GM12874 (cell line): ENCODE results near the gene SLC22A6.

ENCODE experiments used
- TF ChIP-seq, protein P1 (sequence below): IDR thresholded peaks from 2 replicates; pipeline ENCODE4 v1.5.1; 2011; ENCODE audit warnings: low read depth, mild to moderate bottlenecking, control low read depth, low read length, moderate library complexity; ENCODE audit not compliant: insufficient read depth

Gene SLC22A6

DNA sequence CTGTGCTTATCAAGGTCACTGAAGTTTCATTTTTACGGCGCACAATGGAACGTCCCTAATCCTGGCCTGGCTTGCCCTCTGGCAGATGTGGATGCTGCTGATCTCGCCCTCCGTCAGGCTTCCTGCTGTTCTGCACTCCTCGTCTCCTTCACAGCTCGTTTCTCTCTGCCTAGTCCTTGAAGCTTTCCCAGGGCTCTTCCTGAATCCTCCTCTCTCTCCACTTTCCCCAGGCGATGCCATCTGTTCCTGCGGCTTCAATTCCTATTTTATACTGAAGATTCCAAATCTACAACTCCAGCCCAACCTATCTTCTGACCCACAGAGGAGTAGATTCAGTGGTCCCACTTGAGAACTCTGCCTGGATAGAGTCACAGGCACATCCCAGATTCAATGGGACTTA, 16.7 kb upstream of the SLC22A6 start:
- TF ChIP-seq, protein P1, sequence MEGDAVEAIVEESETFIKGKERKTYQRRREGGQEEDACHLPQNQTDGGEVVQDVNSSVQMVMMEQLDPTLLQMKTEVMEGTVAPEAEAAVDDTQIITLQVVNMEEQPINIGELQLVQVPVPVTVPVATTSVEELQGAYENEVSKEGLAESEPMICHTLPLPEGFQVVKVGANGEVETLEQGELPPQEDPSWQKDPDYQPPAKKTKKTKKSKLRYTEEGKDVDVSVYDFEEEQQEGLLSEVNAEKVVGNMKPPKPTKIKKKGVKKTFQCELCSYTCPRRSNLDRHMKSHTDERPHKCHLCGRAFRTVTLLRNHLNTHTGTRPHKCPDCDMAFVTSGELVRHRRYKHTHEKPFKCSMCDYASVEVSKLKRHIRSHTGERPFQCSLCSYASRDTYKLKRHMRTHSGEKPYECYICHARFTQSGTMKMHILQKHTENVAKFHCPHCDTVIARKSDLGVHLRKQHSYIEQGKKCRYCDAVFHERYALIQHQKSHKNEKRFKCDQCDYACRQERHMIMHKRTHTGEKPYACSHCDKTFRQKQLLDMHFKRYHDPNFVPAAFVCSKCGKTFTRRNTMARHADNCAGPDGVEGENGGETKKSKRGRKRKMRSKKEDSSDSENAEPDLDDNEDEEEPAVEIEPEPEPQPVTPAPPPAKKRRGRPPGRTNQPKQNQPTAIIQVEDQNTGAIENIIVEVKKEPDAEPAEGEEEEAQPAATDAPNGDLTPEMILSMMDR, result no peak

DNA sequence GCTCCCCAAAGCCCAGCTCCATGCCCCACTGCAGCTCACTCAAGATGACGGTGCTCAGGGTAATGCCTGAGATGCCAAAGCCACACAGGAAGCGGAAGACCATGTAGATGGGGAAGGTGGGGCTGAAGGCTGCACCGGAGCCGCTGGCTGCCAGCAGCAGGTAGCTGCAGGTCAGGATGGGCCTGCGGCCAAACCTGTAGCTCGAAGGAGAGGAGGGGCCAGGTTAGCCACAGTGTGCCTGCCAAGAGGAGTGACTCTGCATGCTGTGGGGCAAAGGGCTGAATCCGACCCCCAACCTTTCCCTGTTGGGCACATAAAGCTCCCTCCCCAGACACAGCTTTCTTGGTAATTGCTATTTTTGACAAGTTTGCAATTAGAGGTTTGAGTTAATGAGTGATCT, 14.9 kb upstream of the SLC22A6 start:
- TF ChIP-seq, protein P1, result no peak

DNA sequence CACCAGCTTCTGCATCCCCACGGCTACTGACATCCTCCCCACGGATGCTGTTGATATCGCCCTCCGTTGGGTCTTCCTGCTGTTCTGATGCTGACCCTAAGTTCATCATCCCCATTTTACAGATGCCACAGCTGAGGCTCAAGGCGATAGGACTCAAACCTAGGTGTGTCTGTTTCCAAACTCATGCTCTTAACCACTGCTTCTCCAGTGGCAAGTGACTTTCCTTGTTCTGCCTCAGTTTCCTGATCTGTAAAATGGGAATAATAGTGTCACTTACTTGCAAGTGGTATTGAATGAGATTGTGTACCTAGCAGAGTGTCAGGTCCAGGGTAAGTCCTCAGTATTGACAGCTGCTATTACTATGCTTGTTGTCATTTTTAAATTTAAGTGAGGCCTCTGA, 14.4 kb upstream of the SLC22A6 start:
- TF ChIP-seq, protein P1, result no peak

DNA sequence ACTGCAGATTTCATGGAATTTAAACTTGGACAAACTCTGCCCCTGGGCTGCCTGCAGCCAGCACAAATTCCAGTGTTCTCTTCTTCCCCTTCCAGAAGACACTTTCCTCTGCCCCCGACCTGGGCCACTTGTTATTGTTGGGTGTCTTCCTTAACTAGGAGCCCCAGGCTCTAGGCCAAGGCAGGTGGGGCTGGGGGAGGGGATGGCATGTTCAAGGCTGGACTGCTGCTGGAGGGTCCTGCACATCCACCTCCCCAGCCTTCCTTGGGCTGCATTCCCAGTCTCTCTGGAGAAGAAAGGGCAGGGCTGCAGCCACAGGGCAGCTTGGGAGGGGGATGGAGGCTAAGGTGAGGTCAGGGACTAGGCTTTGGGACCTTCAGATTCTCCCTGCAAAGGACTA, 11.5 kb upstream of the SLC22A6 start:
- TF ChIP-seq, protein P1, result no peak

DNA sequence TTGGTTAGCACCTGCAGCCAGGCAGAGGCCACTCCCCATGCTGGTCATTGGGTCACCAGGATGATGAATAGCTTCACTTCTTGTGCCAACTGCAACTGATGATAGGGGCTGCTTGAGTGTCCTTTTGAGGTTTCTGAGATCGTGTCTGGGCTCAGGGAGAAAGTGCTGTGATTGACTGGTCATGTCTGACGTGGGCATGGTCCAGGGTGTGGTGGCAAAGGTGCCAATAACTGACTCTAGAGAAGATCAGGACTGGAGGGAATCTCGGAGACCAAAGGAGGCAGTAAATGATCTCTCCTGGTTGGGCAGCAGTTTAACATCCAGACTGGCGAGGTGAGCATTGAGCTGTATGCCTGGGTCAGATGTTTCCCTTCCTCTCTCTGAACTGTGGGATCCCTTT, 10.0 kb upstream of the SLC22A6 start:
- TF ChIP-seq, protein P1, result no peak

DNA sequence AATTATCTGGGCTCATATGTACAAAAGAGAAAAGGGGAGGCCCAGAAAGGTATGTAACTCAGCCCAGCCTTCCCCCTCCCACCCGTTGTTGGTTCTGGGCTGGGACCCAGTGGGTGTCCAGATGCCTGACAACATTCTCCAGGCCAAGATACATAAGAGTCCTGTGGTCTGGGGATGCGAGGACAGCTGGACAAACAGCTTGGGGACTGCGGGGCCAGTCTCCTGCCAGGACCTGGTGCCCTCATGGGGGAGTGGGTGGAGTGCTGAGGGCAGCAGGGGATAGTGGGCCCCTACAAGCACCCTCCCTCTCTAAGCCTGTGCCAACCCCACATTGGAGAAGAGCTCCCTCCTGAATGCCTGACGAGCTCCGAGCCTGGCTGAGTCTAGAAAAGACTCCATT, 3.5 kb upstream of the SLC22A6 start:
- TF ChIP-seq, protein P1, result no peak

DNA sequence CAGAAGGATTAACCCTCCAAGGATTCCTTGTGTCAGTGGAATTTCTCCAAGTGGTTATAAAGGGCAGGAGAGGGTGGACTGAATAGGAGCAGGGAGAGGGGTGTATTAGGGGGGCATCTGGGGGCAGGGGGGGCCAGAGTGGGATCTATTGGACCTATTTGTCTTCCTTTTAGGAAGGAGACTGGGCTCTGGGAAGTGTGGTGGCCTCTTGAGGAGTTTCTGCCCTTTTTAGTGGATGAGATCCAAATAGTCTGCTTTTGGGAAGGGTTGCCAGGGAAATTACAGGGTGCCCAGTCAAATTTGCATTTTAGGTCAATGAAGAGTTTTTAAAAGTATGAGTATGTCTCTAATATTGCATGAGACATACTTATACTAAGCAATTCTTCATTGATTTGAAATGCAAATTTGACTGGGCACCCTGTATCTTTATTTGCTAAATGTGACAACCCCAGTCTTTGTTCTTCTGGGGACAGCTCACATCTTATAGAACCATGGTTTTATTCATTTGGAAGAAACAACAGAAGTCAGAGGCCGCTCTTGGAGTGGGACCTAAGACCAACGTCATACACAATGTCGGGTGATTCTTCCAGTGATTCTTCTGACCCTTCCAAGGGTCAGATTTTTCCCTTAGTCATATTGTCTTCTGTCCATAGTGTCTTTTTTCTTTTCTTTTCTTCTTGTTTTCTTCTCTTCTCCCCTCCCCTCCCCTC, 429 bp upstream of the SLC22A6 start:
- TF ChIP-seq, protein P1, result no peak
